Neutrophil (primary cell): ENCODE measurements around the gene GPR32.

ENCODE experiments used
- H3K27ac ChIP-seq: fragments of 200-600 bp; sonication (generic); 2 replicates; pipeline ENCODE4 v1.5.1; 2016; ENCODE audit warnings: mild to moderate bottlenecking, moderate library complexity
- H3K27me3 ChIP-seq: fragments of 200-600 bp; sonication (generic); 2 replicates; pipeline ENCODE4 v1.6.0; 2016; ENCODE audit warnings: mild to moderate bottlenecking
- H3K36me3 ChIP-seq: fragments of 200-600 bp; sonication (generic); 2 replicates; pipeline ENCODE4 v1.5.1; 2017
- H3K4me1 ChIP-seq, 2 experiments: fragments of 200-600 bp in 1 of 2; sonication (generic) in 1 of 2; 1 replicate in 1 of 2; 2 replicates in 1 of 2; pipeline versions ENCODE4 v1.5.1 to v1.6.1; 2013 to 2016; ENCODE audit warnings: low read depth in 1 of 2, low read length in 1 of 2, mild to moderate bottlenecking in 1 of 2, moderate library complexity in 1 of 2; ENCODE audit not compliant: control insufficient read depth in 1 of 2, insufficient read depth in 1 of 2
- H3K4me3 ChIP-seq, 2 experiments: fragments of 200-600 bp in 1 of 2; sonication (generic) in 1 of 2; 1 replicate in 1 of 2; 2 replicates in 1 of 2; pipeline ENCODE4 v1.5.1; 2013 to 2016; ENCODE audit warnings: low read depth in 1 of 2, low read length in 1 of 2, mild to moderate bottlenecking in 1 of 2, moderate library complexity in 1 of 2
- H3K9me3 ChIP-seq: fragments of 200-600 bp; sonication (generic); 2 replicates; pipeline ENCODE4 v1.5.1; 2016
- CTCF ChIP-seq: fragments of 200-600 bp; sonication (generic); IDR thresholded peaks from 2 replicates; pipeline ENCODE4 v1.5.1; 2016; ENCODE audit warnings: antibody characterized with exemption

Gene GPR32

GRCh38 chr19:50785329-50785728 lies 15.1 kb downstream of the GPR32 start:
- no peaks in the 10 kb centered on the region for H3K9me3 ChIP-seq
- peaks cover 26% of the 10 kb centered on the region for H3K27me3 ChIP-seq
- H3K27ac ChIP-seq = no peak overlapping the region
- no peak overlapping the region for H3K4me3 ChIP-seq
- no peak for TF ChIP-seq CTCF
- H3K4me1 ChIP-seq = no peaks in the 10 kb centered on the region
- H3K36me3 ChIP-seq = no peaks in the 10 kb centered on the region

GRCh38 chr19:50790396-50790795 lies 20.1 kb downstream of the GPR32 start, which contains the start of gene ACP4:
ACP4 (plus strand) TSS chr19:50790415; CDS start chr19:50790415, 0 bp downstream.
- no peak for TF ChIP-seq CTCF

GRCh38 chr19:50790922-50791467 lies 20.7 kb downstream of the GPR32 start:
- Histone ChIP-seq H3K4me1 (no peaks in the 10 kb centered on the region), H3K27ac (no peak overlapping the region), H3K9me3 (no peaks in the 10 kb centered on the region), H3K36me3 (peaks cover 8% of the 10 kb centered on the region), H3K27me3 (no peaks in the 10 kb centered on the region), H3K4me3 (no peak overlapping the region)
- no peak for TF ChIP-seq CTCF

More at GRCh38 chr19:50790396-50790795, 20.1 kb downstream of the GPR32 start, which contains the start of gene ACP4:
- Histone ChIP-seq H3K9me3 (no peaks in the 10 kb centered on the region), H3K36me3 (peaks cover 2% of the 10 kb centered on the region), H3K4me1 (no peaks in the 10 kb centered on the region), H3K4me3 (no peak within 1 kb of the TSS), H3K27ac (no peak within 1 kb of the TSS), H3K27me3 (no peaks in the 10 kb centered on the region)

GRCh38 chr19:50791594-50792271 lies 21.5 kb downstream of the GPR32 start:
- no peaks in the 10 kb centered on the region for H3K4me1 ChIP-seq
- peaks cover 11% of the 10 kb centered on the region for H3K36me3 ChIP-seq
- no peak overlapping the region for H3K27ac ChIP-seq
- H3K4me3 ChIP-seq = no peak overlapping the region
- H3K27me3 ChIP-seq = no peaks in the 10 kb centered on the region
- TF ChIP-seq CTCF = no peak
- no peaks in the 10 kb centered on the region for H3K9me3 ChIP-seq

GRCh38 chr19:50792272-50793250 lies 22.3 kb downstream of the GPR32 start:
- peaks cover 20% of the 10 kb centered on the region for H3K36me3 ChIP-seq
- no peak overlapping the region for H3K27ac ChIP-seq
- H3K9me3 ChIP-seq = no peaks in the 10 kb centered on the region
- H3K4me1 ChIP-seq = no peaks in the 10 kb centered on the region
- no peaks in the 10 kb centered on the region for H3K27me3 ChIP-seq
- H3K4me3 ChIP-seq = no peak overlapping the region
- no peak for TF ChIP-seq CTCF
